H9 (cell line): ENCODE measurements around the gene PPARD. TPM values are rescaled to one million over a fixed set of nuclear protein-coding genes. Genes with fewer than 3 reads are reported as not detected.

Experiments used
- DNase-seq: peaks from one replicate; pipeline ENCODE4 v3.0.0-alpha.2; 2017
- H2AFZ ChIP-seq: one replicate; pipeline ENCODE4 v1.6.1; 2013; ENCODE audit warnings: mild to moderate bottlenecking, low read length, control low read depth, moderate library complexity
- H2AK5ac ChIP-seq: 2 replicates; pipeline ENCODE4 v1.6.1; 2013; ENCODE audit warnings: low read length, control low read depth, mixed read lengths; ENCODE audit not compliant: insufficient read length
- H2BK120ac ChIP-seq: one replicate; pipeline ENCODE4 v1.6.1; 2013; ENCODE audit warnings: low read depth, mild to moderate bottlenecking, low read length, control low read depth, inconsistent platforms; ENCODE audit not compliant: poor library complexity, severe bottlenecking
- H2BK12ac ChIP-seq: 2 replicates; pipeline ENCODE4 v1.6.1; 2013; ENCODE audit warnings: low read length, control low read depth, mixed read lengths, low read depth; ENCODE audit not compliant: insufficient read length
- H2BK15ac ChIP-seq: 2 replicates; pipeline ENCODE4 v1.6.1; 2013; ENCODE audit warnings: low read depth, low read length, control low read depth
- H2BK20ac ChIP-seq: one replicate; pipeline ENCODE4 v1.6.1; 2013; ENCODE audit warnings: low read depth, mild to moderate bottlenecking, low read length, control low read depth, inconsistent platforms; ENCODE audit not compliant: poor library complexity, severe bottlenecking
- H2BK5ac ChIP-seq: 2 replicates; pipeline ENCODE4 v1.6.1; 2013; ENCODE audit warnings: low read length, control low read depth, mixed read lengths; ENCODE audit not compliant: insufficient read length
- H3K14ac ChIP-seq: 2 replicates; pipeline ENCODE4 v1.6.1; 2013; ENCODE audit warnings: low read length, control low read depth; ENCODE audit not compliant: insufficient read depth
- H3K18ac ChIP-seq: 2 replicates; pipeline ENCODE4 v1.6.1; 2013; ENCODE audit warnings: low read depth, mild to moderate bottlenecking, mixed read lengths, low read length, control low read depth; ENCODE audit not compliant: insufficient read length
- H3K23ac ChIP-seq: 2 replicates; pipeline ENCODE4 v1.6.1; 2013; ENCODE audit warnings: low read length, control low read depth, mixed read lengths, low read depth; ENCODE audit not compliant: insufficient read length
- H3K23me2 ChIP-seq: 2 replicates; pipeline ENCODE4 v1.6.1; 2013; ENCODE audit warnings: low read depth, mild to moderate bottlenecking, mixed read lengths, low read length, control low read depth; ENCODE audit not compliant: insufficient read length, poor library complexity, severe bottlenecking
- H3K27ac ChIP-seq: 2 replicates; pipeline ENCODE4 v1.5.1; 2013; ENCODE audit warnings: low read length, control low read depth, mixed read lengths, low read depth; ENCODE audit not compliant: insufficient read length
- H3K27me3 ChIP-seq: 2 replicates; pipeline ENCODE4 v1.6.1; 2013; ENCODE audit warnings: low read length, control low read depth, inconsistent platforms; ENCODE audit not compliant: insufficient read depth
- H3K4ac ChIP-seq: 2 replicates; pipeline ENCODE4 v1.6.1; 2013; ENCODE audit warnings: low read depth, mild to moderate bottlenecking, control low read depth, inconsistent platforms, low read length, moderate library complexity
- H3K4me1 ChIP-seq: 2 replicates; pipeline ENCODE4 v1.6.1; 2013; ENCODE audit warnings: low read length, control low read depth, inconsistent platforms; ENCODE audit not compliant: insufficient read depth
- H3K4me2 ChIP-seq: 2 replicates; pipeline ENCODE4 v1.6.1; 2013; ENCODE audit warnings: low read length, control low read depth, mixed read lengths; ENCODE audit not compliant: insufficient read length, insufficient read depth
- H3K56ac ChIP-seq: 2 replicates; pipeline ENCODE4 v1.6.1; 2013; ENCODE audit warnings: low read depth, mild to moderate bottlenecking, mixed read lengths, low read length, control low read depth; ENCODE audit not compliant: insufficient read length
- H3K79me1 ChIP-seq: 2 replicates; pipeline ENCODE4 v1.6.1; 2013; ENCODE audit warnings: low read depth, mild to moderate bottlenecking, moderate library complexity, low read length, control low read depth, inconsistent platforms; ENCODE audit not compliant: insufficient read depth, poor library complexity, severe bottlenecking
- H3K79me2 ChIP-seq: 2 replicates; pipeline ENCODE4 v1.6.1; 2013; ENCODE audit warnings: low read length, control low read depth, inconsistent platforms; ENCODE audit not compliant: insufficient read depth
- H3K9ac ChIP-seq: 2 replicates; pipeline ENCODE4 v1.6.1; 2013; ENCODE audit warnings: low read length, control low read depth, mixed read lengths; ENCODE audit not compliant: insufficient read length; ENCODE audit errors: extremely low read depth
- H3K9me3 ChIP-seq: one replicate; pipeline ENCODE4 v1.6.1; 2013; ENCODE audit warnings: low read depth, low read length, inconsistent platforms; ENCODE audit not compliant: control insufficient read depth
- H3T11ph ChIP-seq: one replicate; pipeline ENCODE4 v1.6.1; 2013; ENCODE audit warnings: mild to moderate bottlenecking, low read length, control low read depth, inconsistent platforms
- H4K20me1 ChIP-seq: one replicate; pipeline ENCODE4 v1.6.1; 2013; ENCODE audit not compliant: control insufficient read depth, insufficient read length, insufficient read depth
- H4K5ac ChIP-seq: 2 replicates; pipeline ENCODE4 v1.6.1; 2013; ENCODE audit warnings: low read depth, mild to moderate bottlenecking, mixed read lengths, low read length, control low read depth; ENCODE audit not compliant: insufficient read length
- H4K8ac ChIP-seq: replicated peaks from 2 replicates; pipeline ENCODE4 v1.6.1; 2013; ENCODE audit warnings: low read length, control low read depth, mixed read lengths, low read depth; ENCODE audit not compliant: insufficient read length
- H4K91ac ChIP-seq: 2 replicates; pipeline ENCODE4 v1.6.1; 2013; ENCODE audit warnings: low read depth, mild to moderate bottlenecking, moderate library complexity, mixed read lengths, low read length, control low read depth; ENCODE audit not compliant: insufficient read length
- H3K27ac Mint-ChIP-seq, 3 experiments: 2 replicates in 2 of 3; 3 replicates in 1 of 3; pipeline ENCODE4 v1.8.0; 2020 to 2021; ENCODE audit warnings: mixed read lengths in 3 of 3, mild to moderate bottlenecking in 1 of 3, moderate library complexity in 1 of 3
- H3K27me3 Mint-ChIP-seq: 2 replicates; pipeline ENCODE4 v1.8.0; 2021; ENCODE audit warnings: low read depth, mild to moderate bottlenecking, moderate library complexity, mixed read lengths
- H3K36me3 Mint-ChIP-seq, 3 experiments: 2 replicates in 2 of 3; 3 replicates in 1 of 3; pipeline ENCODE4 v1.8.0; 2020 to 2021; ENCODE audit warnings: low read depth in 3 of 3, mixed read lengths in 3 of 3; ENCODE audit not compliant: insufficient read depth in 1 of 3
- H3K4me1 Mint-ChIP-seq, 2 experiments: 2 replicates each; pipeline ENCODE4 v1.8.0; 2020; ENCODE audit warnings: mixed read lengths in 2 of 2
- H3K4me3 Mint-ChIP-seq, 2 experiments: 2 replicates in 1 of 2; 3 replicates in 1 of 2; pipeline ENCODE4 v1.8.0; 2020 to 2021; ENCODE audit warnings: mild to moderate bottlenecking in 2 of 2, mixed read lengths in 2 of 2, moderate library complexity in 1 of 2
- H3K9me3 Mint-ChIP-seq, 2 experiments: 2 replicates in 1 of 2; 3 replicates in 1 of 2; pipeline ENCODE4 v1.8.0; 2020; ENCODE audit warnings: mild to moderate bottlenecking in 2 of 2, mixed read lengths in 2 of 2, moderate library complexity in 1 of 2
- WGBS: extraction: QIAGEN DNeasy Blood & Tissue Kit; methylation state at CpG from one replicate; pipeline ENCODE4 v1.1.7; 2013; ENCODE audit warnings: missing lambda C conversion rate, low lambda C conversion rate, mixed read lengths; ENCODE audit not compliant: insufficient read length; ENCODE audit errors: extremely low coverage; 5-methylcytosine and 5-hydroxymethylcytosine counted together
- total RNA-seq: library from RNA; stranded (reverse); gene quantifications from 2 replicates; pipeline ENCODE4 v1.2.1, GENCODE V29; 2021
- TF ChIP-seq, protein P1 (sequence below): fragments of 200-600 bp; sonication (generic); conservative IDR thresholded peaks from 3 replicates; pipeline ENCODE4 v1.8.0; 2021; ENCODE audit warnings: antibody characterized with exemption, mild to moderate bottlenecking

The PPARD gene
- total RNA-seq, 1 experiment from 2014 or later = 11.7 TPM

DNA sequence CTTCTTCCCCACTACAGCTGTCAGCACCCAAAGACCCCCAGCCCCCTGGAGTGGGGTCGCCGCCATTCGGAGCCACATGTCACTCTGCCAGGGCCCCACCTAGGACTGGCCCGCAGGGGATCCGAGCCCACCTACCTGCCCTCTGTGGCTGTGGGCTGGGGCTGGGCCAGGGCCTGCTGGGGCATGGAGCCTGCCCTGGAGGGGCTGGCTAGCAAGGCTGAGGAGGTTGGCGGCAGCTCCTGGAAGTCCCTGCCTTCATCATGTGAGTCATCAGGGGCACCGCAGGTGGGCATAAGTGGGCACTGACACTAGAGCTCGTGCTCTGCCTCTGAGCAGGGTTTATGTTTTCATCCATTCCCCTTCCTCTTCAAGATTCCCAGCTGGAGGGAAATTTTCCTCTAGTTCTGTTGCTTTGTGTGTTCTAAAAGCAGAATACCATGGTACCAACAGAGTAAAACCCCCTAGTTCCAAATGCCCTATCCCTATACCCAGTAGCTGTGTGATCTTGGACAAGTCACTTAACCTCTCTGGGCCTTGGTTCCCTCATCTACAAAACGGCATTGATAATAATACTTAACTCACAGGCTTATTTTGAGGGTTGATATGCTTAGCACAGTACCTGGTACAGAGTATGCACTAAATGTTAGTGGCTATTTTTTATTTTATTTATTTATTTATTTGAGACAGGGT, 101.1 kb downstream of the PPARD start:
- Histone ChIP-seq H2BK120ac (no peak overlapping the region), H3K27ac (no peak overlapping the region), H3K4me2 (no peak overlapping the region), H4K91ac (no peak overlapping the region), H3K9me3 (no peaks in the 10 kb centered on the region), H4K20me1 (no peaks in the 10 kb centered on the region), H4K5ac (no peak overlapping the region), H2BK12ac (no peak overlapping the region), H2AFZ (no peak overlapping the region), H2BK20ac (no peak overlapping the region), H3K79me2 (no peaks in the 10 kb centered on the region), H3K27me3 (no peaks in the 10 kb centered on the region), H3K4ac (no peak overlapping the region), H3K79me1 (no peaks in the 10 kb centered on the region), H3K4me1 (no peaks in the 10 kb centered on the region), H3K9ac (no peak overlapping the region), H2AK5ac (no peak overlapping the region), H3K18ac (no peak overlapping the region), H4K8ac (no peak overlapping the region), H3K23me2 (no peaks in the 10 kb centered on the region), H3T11ph (no peak overlapping the region), H3K23ac (no peak overlapping the region), H3K14ac (no peak overlapping the region), H2BK15ac (no peak overlapping the region), H3K56ac (no peak overlapping the region), H2BK5ac (no peak overlapping the region)
- H3K36me3 Mint-ChIP-seq = no peaks in the 10 kb centered on the region
- TF ChIP-seq, protein P1, sequence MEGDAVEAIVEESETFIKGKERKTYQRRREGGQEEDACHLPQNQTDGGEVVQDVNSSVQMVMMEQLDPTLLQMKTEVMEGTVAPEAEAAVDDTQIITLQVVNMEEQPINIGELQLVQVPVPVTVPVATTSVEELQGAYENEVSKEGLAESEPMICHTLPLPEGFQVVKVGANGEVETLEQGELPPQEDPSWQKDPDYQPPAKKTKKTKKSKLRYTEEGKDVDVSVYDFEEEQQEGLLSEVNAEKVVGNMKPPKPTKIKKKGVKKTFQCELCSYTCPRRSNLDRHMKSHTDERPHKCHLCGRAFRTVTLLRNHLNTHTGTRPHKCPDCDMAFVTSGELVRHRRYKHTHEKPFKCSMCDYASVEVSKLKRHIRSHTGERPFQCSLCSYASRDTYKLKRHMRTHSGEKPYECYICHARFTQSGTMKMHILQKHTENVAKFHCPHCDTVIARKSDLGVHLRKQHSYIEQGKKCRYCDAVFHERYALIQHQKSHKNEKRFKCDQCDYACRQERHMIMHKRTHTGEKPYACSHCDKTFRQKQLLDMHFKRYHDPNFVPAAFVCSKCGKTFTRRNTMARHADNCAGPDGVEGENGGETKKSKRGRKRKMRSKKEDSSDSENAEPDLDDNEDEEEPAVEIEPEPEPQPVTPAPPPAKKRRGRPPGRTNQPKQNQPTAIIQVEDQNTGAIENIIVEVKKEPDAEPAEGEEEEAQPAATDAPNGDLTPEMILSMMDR = no peak
- no peaks in the 10 kb centered on the region for H3K9me3 Mint-ChIP-seq
- no peak overlapping the region for H3K27ac Mint-ChIP-seq
- WGBS = no CpG with 5 or more reads among the region's 9 CpGs
- H3K4me3 Mint-ChIP-seq = no peak overlapping the region
- no peaks in the 10 kb centered on the region for H3K4me1 Mint-ChIP-seq
- DNase-seq = no peak
- H3K27me3 Mint-ChIP-seq = no peaks in the 10 kb centered on the region
